ENCODE results near the gene GPR148. TPM values are rescaled to one million over a fixed set of nuclear protein-coding genes. Genes with fewer than 3 reads are reported as not detected.

GPR148 gene
- total and polyA plus RNA-seq, 2 experiments from 2014 or later, result not detected

GRCh38 chr2:130762031-130762909 lies 33.4 kb downstream of the GPR148 start:
- TF ChIP-seq EZH2 (IDR thresholded peaks at IDR 0.05; ENCODE audit: borderline replicate concordance), result no peak
- no peak for DNase-seq (ENCODE audit: low spot score)
- H3K79me2 ChIP-seq, result no peaks in the 10 kb centered on the region
- no peaks in the 10 kb centered on the region for H3K9me3 ChIP-seq (ENCODE audit: low read depth)
- H3K36me3 ChIP-seq (replicated peaks; ENCODE audit: insufficient read depth, low read depth), result no peaks in the 10 kb centered on the region
- no peaks in the 10 kb centered on the region for H3K9me2 ChIP-seq (replicated peaks; ENCODE audit: insufficient read depth)
- WGBS (ENCODE audit: low lambda C conversion rate, missing lambda C conversion rate), result 91% methylated on average over 35 of the region's 37 CpGs
- no peaks in the 10 kb centered on the region for H4K20me1 ChIP-seq (ENCODE audit: insufficient read depth, poor library complexity, severe bottlenecking)
- H2AFZ ChIP-seq, result no peak overlapping the region
- H3K27ac ChIP-seq, result no peak overlapping the region
- H3K4me3 ChIP-seq, result no peak overlapping the region
- H3K4me2 ChIP-seq, result no peak overlapping the region
- no peaks in the 10 kb centered on the region for H3K4me1 ChIP-seq (ENCODE audit: insufficient read depth)
- peaks cover 15% of the 10 kb centered on the region for H3K27me3 ChIP-seq

- no peaks in the 10 kb centered on the region for H4K20me1 ChIP-seq (ENCODE audit: insufficient read depth, poor library complexity, severe bottlenecking)
- peaks cover 11% of the 10 kb centered on the region for H3K27me3 ChIP-seq
- H3K36me3 ChIP-seq (replicated peaks; ENCODE audit: insufficient read depth, low read depth), result no peaks in the 10 kb centered on the region
- H2AFZ ChIP-seq, result no peak overlapping the region
- no peak overlapping the region for H3K4me2 ChIP-seq
- no peaks in the 10 kb centered on the region for H3K4me1 ChIP-seq (ENCODE audit: insufficient read depth)
- DNase-seq (ENCODE audit: low spot score), result no peak
- TF ChIP-seq CTCF (IDR thresholded peaks at IDR 0.05; ENCODE audit: poor library complexity), result no peak
- no peak for TF ChIP-seq EZH2phosphoT487 (IDR thresholded peaks at IDR 0.05; ENCODE audit: low read depth, severe bottlenecking, unreplicated experiment)
- no peak for TF ChIP-seq EZH2 (IDR thresholded peaks at IDR 0.05; ENCODE audit: borderline replicate concordance)
- 95% methylated on average over 22 of the region's 22 CpGs for WGBS (ENCODE audit: low lambda C conversion rate, missing lambda C conversion rate)
- no peak overlapping the region for H3K27ac ChIP-seq
- no peaks in the 10 kb centered on the region for H3K9me2 ChIP-seq (replicated peaks; ENCODE audit: insufficient read depth)
- no peaks in the 10 kb centered on the region for H3K79me2 ChIP-seq
- no peaks in the 10 kb centered on the region for H3K9me3 ChIP-seq (ENCODE audit: low read depth)
- no peak overlapping the region for H3K4me3 ChIP-seq
These were observed 34.1 kb downstream of the GPR148 start for GRCh38 chr2:130762910-130763385.

GRCh38 chr2:130763405-130763804 lies 34.5 kb downstream of the GPR148 start:
- no peaks in the 10 kb centered on the region for H3K79me2 ChIP-seq
- H3K9me3 ChIP-seq (ENCODE audit: low read depth), result no peaks in the 10 kb centered on the region
- H3K9me2 ChIP-seq (replicated peaks; ENCODE audit: insufficient read depth), result no peaks in the 10 kb centered on the region
- no peak overlapping the region for H3K4me3 ChIP-seq
- peaks cover 6% of the 10 kb centered on the region for H3K27me3 ChIP-seq
- no peak overlapping the region for H2AFZ ChIP-seq
- H3K36me3 ChIP-seq (replicated peaks; ENCODE audit: insufficient read depth, low read depth), result no peaks in the 10 kb centered on the region
- DNase-seq (ENCODE audit: low spot score), result no peak
- no peaks in the 10 kb centered on the region for H4K20me1 ChIP-seq (ENCODE audit: insufficient read depth, poor library complexity, severe bottlenecking)
- H3K4me2 ChIP-seq, result no peak overlapping the region
- H3K4me1 ChIP-seq (ENCODE audit: insufficient read depth), result no peaks in the 10 kb centered on the region
- H3K27ac ChIP-seq, result no peak overlapping the region
- 88% methylated on average over 6 of the region's 12 CpGs for WGBS (ENCODE audit: low lambda C conversion rate, missing lambda C conversion rate)
- TF ChIP-seq EZH2 (IDR thresholded peaks at IDR 0.05; ENCODE audit: borderline replicate concordance), result no peak
- TF ChIP-seq EZH2phosphoT487 (IDR thresholded peaks at IDR 0.05; ENCODE audit: low read depth, severe bottlenecking, unreplicated experiment), result no peak
- TF ChIP-seq CTCF (IDR thresholded peaks at IDR 0.05; ENCODE audit: poor library complexity), result no peak

- DNase-seq (ENCODE audit: low spot score), result no peak
- H3K79me2 ChIP-seq, result no peaks in the 10 kb centered on the region
- no peak overlapping the region for H2AFZ ChIP-seq
- H3K27ac ChIP-seq, result no peak overlapping the region
- peaks cover 2% of the 10 kb centered on the region for H3K27me3 ChIP-seq
- no peaks in the 10 kb centered on the region for H3K9me3 ChIP-seq (ENCODE audit: low read depth)
- 95% methylated on average over 15 of the region's 15 CpGs for WGBS (ENCODE audit: low lambda C conversion rate, missing lambda C conversion rate)
- no peak overlapping the region for H3K4me3 ChIP-seq
- TF ChIP-seq EZH2 (IDR thresholded peaks at IDR 0.05; ENCODE audit: borderline replicate concordance) (no peak), EZH2phosphoT487 (IDR thresholded peaks at IDR 0.05; ENCODE audit: low read depth, severe bottlenecking, unreplicated experiment) (no peak), CTCF (IDR thresholded peaks at IDR 0.05; ENCODE audit: poor library complexity) (no peak)
- no peak overlapping the region for H3K4me2 ChIP-seq
- H3K4me1 ChIP-seq (ENCODE audit: insufficient read depth), result no peaks in the 10 kb centered on the region
- no peaks in the 10 kb centered on the region for H3K9me2 ChIP-seq (replicated peaks; ENCODE audit: insufficient read depth)
- H4K20me1 ChIP-seq (ENCODE audit: insufficient read depth, poor library complexity, severe bottlenecking), result no peaks in the 10 kb centered on the region
- no peaks in the 10 kb centered on the region for H3K36me3 ChIP-seq (replicated peaks; ENCODE audit: insufficient read depth, low read depth)
These were observed 35.4 kb downstream of the GPR148 start for GRCh38 chr2:130764035-130764820.

Data from hepatocyte (in vitro differentiated cells).